Gastroesophageal sphincter (tissue), 4 donors: ENCODE results near the gene RFTN1. TPM values are rescaled to one million over a fixed set of nuclear protein-coding genes. Genes with fewer than 3 reads are reported as not detected.
A peak's percentile ranks its signal among the peaks of the same experiment; 100 is the strongest.

Experiments used
- ATAC-seq: fragments of 150-250 bp; one replicate; pipeline ENCODE4 v1.9.1; 2016; ENCODE audit warnings: mild to moderate bottlenecking, moderate library complexity
- H3K27ac ChIP-seq, 4 donors: fragments of 200-600 bp; sonication (generic) in 3 of 4; 1 replicate in 3 of 4; 2 replicates in 1 of 4; pipeline ENCODE4 v1.5.1; 2016 to 2019
- H3K27me3 ChIP-seq: fragments of 200-600 bp; sonication (generic); one replicate; pipeline ENCODE4 v1.5.1; 2019
- H3K36me3 ChIP-seq, 2 donors: fragments of 200-600 bp; sonication (generic); one replicate each; pipeline ENCODE4 v1.5.1; 2019; ENCODE audit warnings: control low read depth in 1 of 2
- H3K4me1 ChIP-seq, 3 donors: fragments of 200-600 bp; sonication (generic); 1 replicate in 2 of 3; 2 replicates in 1 of 3; pipeline ENCODE4 v1.5.1; 2016 to 2019; ENCODE audit warnings: control low read depth in 2 of 3
- H3K4me3 ChIP-seq, 2 donors: fragments of 200-600 bp; sonication (generic); one replicate each; pipeline ENCODE4 v1.5.1; 2019; ENCODE audit warnings: mild to moderate bottlenecking in 1 of 2, moderate library complexity in 1 of 2
- H3K9me3 ChIP-seq, 3 donors: fragments of 200-600 bp; sonication (generic); one replicate each; pipeline ENCODE4 v1.5.1; 2017 to 2019; ENCODE audit warnings: control low read depth in 2 of 3
- CTCF ChIP-seq, 4 experiments: fragments of 200-600 bp in 2 of 4; fragments of 450-650 bp in 2 of 4; sonication (generic) in 1 of 4; IDR thresholded peaks; one replicate each; pipeline ENCODE4 v1.5.1; 2017 to 2019; ENCODE audit warnings: antibody characterized with exemption in 4 of 4, mild to moderate bottlenecking in 2 of 4, moderate library complexity in 2 of 4
- EP300 ChIP-seq: sonication (generic); formaldehyde crosslinking; IDR thresholded peaks from one replicate; pipeline ENCODE4 v1.6.1; 2017; ENCODE audit warnings: antibody characterized with exemption, mild to moderate bottlenecking
- POLR2A ChIP-seq, 2 donors: fragments of 450-650 bp; IDR thresholded peaks; one replicate each; pipeline ENCODE4 v1.6.1; 2017; ENCODE audit warnings: antibody characterized with exemption in 2 of 2, mild to moderate bottlenecking in 2 of 2, moderate library complexity in 1 of 2
- POLR2AphosphoS5 ChIP-seq: sonication (generic); formaldehyde crosslinking; IDR thresholded peaks from one replicate; pipeline ENCODE4 v1.6.1; 2017; ENCODE audit warnings: antibody characterized with exemption
- WGBS, 2 donors: methylation state at CpG; one replicate each; pipeline ENCODE4 v1.1.5; 2018; ENCODE audit warnings: low coverage in 1 of 2; 5-methylcytosine and 5-hydroxymethylcytosine counted together
- total RNA-seq, 4 donors: library from RNA; depleted of rRNA; stranded (reverse); fragments of >200 nt; gene quantifications; one replicate each; pipeline ENCODE4 v1.1.0, GENCODE V29; 2016

RFTN1 gene
- total RNA-seq, 4 donors from 2014 or later, result 30.6 to 110 (median 68.2) TPM

- 93 to 100% methylated on average over 2 to 4 of the region's 4 CpGs for WGBS, 2 donors
- no peaks in the 10 kb centered on the region for H3K27me3 ChIP-seq
- H3K36me3 ChIP-seq, result peaks cover 0 to 43% of the 10 kb centered on the region in 2 donors
- TF ChIP-seq CTCF (IDR thresholded peaks at IDR 0.05), result no peak
- no peak for TF ChIP-seq EP300
- TF ChIP-seq POLR2AphosphoS5, result no peak
- TF ChIP-seq POLR2A (IDR thresholded peaks at IDR 0.05), result no peak
- H3K27ac ChIP-seq, result no peak overlapping the region
- H3K4me3 ChIP-seq, result no peak overlapping the region
- no peak for ATAC-seq
- H3K4me1 ChIP-seq, result peaks cover 0 to 16% (median 0%) of the 10 kb centered on the region in 3 donors
- H3K9me3 ChIP-seq, result no peaks in the 10 kb centered on the region
These were observed 149.2 kb downstream of the RFTN1 start for GRCh38 chr3:16364323-16364722.

GRCh38 chr3:16363636-16364035 lies 149.9 kb downstream of the RFTN1 start:
- 94 to 96% methylated on average over 4 to 7 of the region's 7 CpGs for WGBS, 2 donors

GRCh38 chr3:16362770-16363169 lies 150.7 kb downstream of the RFTN1 start:
- Histone ChIP-seq H3K36me3 (peaks cover 0 to 29% of the 10 kb centered on the region in 2 donors), H3K4me1 (peaks cover 0 to 24% (median 6%) of the 10 kb centered on the region in 3 donors)

More at GRCh38 chr3:16363636-16364035, 149.9 kb downstream of the RFTN1 start:
- Histone ChIP-seq H3K9me3 (no peaks in the 10 kb centered on the region), H3K36me3 (peaks cover 0 to 36% of the 10 kb centered on the region in 2 donors), H3K4me1 (peaks cover 0 to 15% (median 1%) of the 10 kb centered on the region in 3 donors), H3K4me3 (no peak overlapping the region), H3K27ac (peak overlapping the region in 1 of 4 donors; percentile 22), H3K27me3 (no peaks in the 10 kb centered on the region)
- ATAC-seq, result no peak
- TF ChIP-seq CTCF (IDR thresholded peaks at IDR 0.05) (no peak), POLR2A (IDR thresholded peaks at IDR 0.05) (no peak), EP300 (no peak), POLR2AphosphoS5 (no peak)

GRCh38 chr3:16361087-16361486 lies 152.4 kb downstream of the RFTN1 start:
- ATAC-seq, result no peak
- H3K27me3 ChIP-seq, result no peaks in the 10 kb centered on the region
- H3K27ac ChIP-seq, result peak overlapping the region in 2 of 4 donors; percentile 13 to 31

More at GRCh38 chr3:16362770-16363169, 150.7 kb downstream of the RFTN1 start:
- no peak for ATAC-seq
- no peaks in the 10 kb centered on the region for H3K9me3 ChIP-seq
- no peaks in the 10 kb centered on the region for H3K27me3 ChIP-seq
- WGBS, 2 donors, result 80 to 94% methylated on average over 1 to 2 of the region's 4 CpGs
- peak overlapping the region in 2 of 4 donors; percentile 20 to 22 for H3K27ac ChIP-seq
- H3K4me3 ChIP-seq, result no peak overlapping the region
- TF ChIP-seq POLR2A (IDR thresholded peaks at IDR 0.05) (no peak), EP300 (no peak), CTCF (IDR thresholded peaks at IDR 0.05) (no peak), POLR2AphosphoS5 (no peak)

More at GRCh38 chr3:16361087-16361486, 152.4 kb downstream of the RFTN1 start:
- H3K4me3 ChIP-seq, result no peak overlapping the region
- no peak for TF ChIP-seq POLR2AphosphoS5
- TF ChIP-seq EP300, result no peak
- TF ChIP-seq POLR2A (IDR thresholded peaks at IDR 0.05), result no peak
- TF ChIP-seq CTCF (IDR thresholded peaks at IDR 0.05), result no peak
- peaks cover 0 to 26% of the 10 kb centered on the region in 2 donors for H3K36me3 ChIP-seq
- H3K9me3 ChIP-seq, result no peaks in the 10 kb centered on the region
- H3K4me1 ChIP-seq, result peaks cover 0 to 24% (median 6%) of the 10 kb centered on the region in 3 donors
